RWPE2 (cell line): ENCODE measurements around the gene DNASE1.

ENCODE experiments used
- ATAC-seq: fragments of 200-7000 bp; cut with Tn5 transposase; 3 replicates; pipeline ENCODE4 v1.9.1; 2021; ENCODE audit warnings: low read depth
- DNase-seq: peaks from one replicate; pipeline ENCODE4 v3.0.0-alpha.2; 2020; ENCODE audit warnings: low spot score
- H3K27ac ChIP-seq: fragments of 450-650 bp; 2 replicates; pipeline ENCODE4 v1.5.1; 2017; ENCODE audit warnings: mild to moderate bottlenecking; ENCODE audit not compliant: poor library complexity, severe bottlenecking
- H3K27me3 ChIP-seq: fragments of 250-450 bp; sonication (Bioruptor Pico); 2 replicates; pipeline ENCODE4 v1.5.1; 2021; ENCODE audit warnings: mild to moderate bottlenecking, moderate library complexity; ENCODE audit not compliant: insufficient read depth, poor library complexity, severe bottlenecking
- H3K36me3 ChIP-seq: fragments of 250-450 bp; sonication (Bioruptor Pico); 2 replicates; pipeline ENCODE4 v1.5.1; 2020; ENCODE audit warnings: low read depth, mild to moderate bottlenecking, moderate library complexity
- H3K4me1 ChIP-seq: fragments of 250-450 bp; sonication (Bioruptor Pico); 2 replicates; pipeline ENCODE4 v1.5.1; 2021; ENCODE audit warnings: mild to moderate bottlenecking, moderate library complexity; ENCODE audit not compliant: insufficient read depth, poor library complexity, severe bottlenecking
- H3K4me3 ChIP-seq: fragments of 250-450 bp; sonication (Bioruptor Pico); 2 replicates; pipeline ENCODE4 v1.5.1; 2021; ENCODE audit warnings: mild to moderate bottlenecking, moderate library complexity; ENCODE audit not compliant: severe bottlenecking
- H3K9me3 ChIP-seq: fragments of 250-450 bp; sonication (Bioruptor Pico); 2 replicates; pipeline ENCODE4 v1.5.1; 2021; ENCODE audit warnings: mild to moderate bottlenecking, moderate library complexity; ENCODE audit not compliant: severe bottlenecking
- CTCF ChIP-seq: fragments of 450-650 bp; IDR thresholded peaks from one replicate; pipeline ENCODE4 v1.5.1; 2017; ENCODE audit warnings: mild to moderate bottlenecking, moderate library complexity; ENCODE audit not compliant: poor library complexity, severe bottlenecking

The DNASE1 gene

GRCh38 chr16:3668626-3669025, 14.1 kb downstream of the DNASE1 start:
- H3K4me1 ChIP-seq = no peaks in the 10 kb centered on the region
- H3K9me3 ChIP-seq = no peaks in the 10 kb centered on the region
- ATAC-seq (no peak), DNase-seq (no peak)
- H3K36me3 ChIP-seq = peaks cover 66% of the 10 kb centered on the region
- no peak overlapping the region for H3K4me3 ChIP-seq
- TF ChIP-seq CTCF = no peak
- H3K27ac ChIP-seq = no peak overlapping the region
- H3K27me3 ChIP-seq = no peaks in the 10 kb centered on the region

GRCh38 chr16:3669082-3669481, 14.6 kb downstream of the DNASE1 start:
- peaks cover 68% of the 10 kb centered on the region for H3K36me3 ChIP-seq
- TF ChIP-seq CTCF = no peak
- no peak for DNase-seq
- no peaks in the 10 kb centered on the region for H3K9me3 ChIP-seq
- H3K4me1 ChIP-seq = no peaks in the 10 kb centered on the region
- no peak overlapping the region for H3K4me3 ChIP-seq
- ATAC-seq = no peak
- no peaks in the 10 kb centered on the region for H3K27me3 ChIP-seq
- H3K27ac ChIP-seq = no peak overlapping the region

GRCh38 chr16:3670711-3671110, 16.2 kb downstream of the DNASE1 start:
- Histone ChIP-seq H3K27ac (no peak overlapping the region), H3K27me3 (no peaks in the 10 kb centered on the region), H3K9me3 (no peaks in the 10 kb centered on the region), H3K36me3 (peaks cover 69% of the 10 kb centered on the region), H3K4me1 (no peaks in the 10 kb centered on the region), H3K4me3 (no peak overlapping the region)
- no peak for TF ChIP-seq CTCF
- no peak for ATAC-seq
- DNase-seq = no peak

- H3K4me3 ChIP-seq = no peak overlapping the region
- H3K36me3 ChIP-seq = peaks cover 65% of the 10 kb centered on the region
- H3K27me3 ChIP-seq = no peaks in the 10 kb centered on the region
- TF ChIP-seq CTCF = no peak
- no peaks in the 10 kb centered on the region for H3K9me3 ChIP-seq
- H3K27ac ChIP-seq = no peak overlapping the region
- H3K4me1 ChIP-seq = no peaks in the 10 kb centered on the region
- no peak for DNase-seq
- ATAC-seq = no peak
Measured at GRCh38 chr16:3671424-3671823, 16.9 kb downstream of the DNASE1 start.

- Histone ChIP-seq H3K4me1 (no peaks in the 10 kb centered on the region), H3K27ac (no peak overlapping the region), H3K4me3 (no peak overlapping the region), H3K27me3 (no peaks in the 10 kb centered on the region), H3K36me3 (peaks cover 56% of the 10 kb centered on the region), H3K9me3 (no peaks in the 10 kb centered on the region)
- peak; percentile 41 for DNase-seq
- TF ChIP-seq CTCF = no peak
- ATAC-seq = no peak
Measured at GRCh38 chr16:3672571-3673041, 18.1 kb downstream of the DNASE1 start.
